Mucosa of stomach (tissue), 1 donor: ENCODE results near the gene KLF11.
A peak's percentile ranks its signal among the peaks of the same experiment; 100 is the strongest.

Experiments used
- H3K27me3 ChIP-seq: one replicate; pipeline ENCODE4 v1.7.0; 2013; ENCODE audit warnings: mild to moderate bottlenecking, low read length; ENCODE audit not compliant: control insufficient read depth, insufficient read depth
- H3K36me3 ChIP-seq: one replicate; pipeline ENCODE4 v1.7.0; 2013; ENCODE audit warnings: low read length; ENCODE audit not compliant: control insufficient read depth, insufficient read depth
- H3K4me1 ChIP-seq: one replicate; pipeline ENCODE4 v1.7.0; 2013; ENCODE audit warnings: mild to moderate bottlenecking, low read length; ENCODE audit not compliant: control insufficient read depth, insufficient read depth
- H3K4me3 ChIP-seq: one replicate; pipeline ENCODE4 v1.7.0; 2013; ENCODE audit warnings: low read length
- H3K9ac ChIP-seq: one replicate; pipeline ENCODE4 v1.7.0; 2013; ENCODE audit warnings: mild to moderate bottlenecking, low read length, moderate library complexity
- H3K9me3 ChIP-seq: one replicate; pipeline ENCODE4 v1.7.0; 2013; ENCODE audit warnings: mild to moderate bottlenecking, low read length, moderate library complexity; ENCODE audit not compliant: control insufficient read depth
- donor health status: Pancreatic carcinoma.

Gene KLF11

GRCh38 chr2:10042301-10043161, 819 bp upstream of the KLF11 start:
- Histone ChIP-seq H3K9me3 (no peaks in the 10 kb centered on the region), H3K27me3 (no peaks in the 10 kb centered on the region), H3K4me3 (no peak overlapping the region), H3K4me1 (peaks cover 7% of the 10 kb centered on the region), H3K9ac (peak overlapping the region; percentile 43), H3K36me3 (no peaks in the 10 kb centered on the region)

- Histone ChIP-seq H3K36me3 (peaks cover 4% of the 10 kb centered on the region), H3K9ac (no peak overlapping the region), H3K27me3 (no peaks in the 10 kb centered on the region), H3K9me3 (no peaks in the 10 kb centered on the region), H3K4me3 (no peak overlapping the region), H3K4me1 (peaks cover 12% of the 10 kb centered on the region)
Measured at GRCh38 chr2:10043906-10044601, 704 bp downstream of the KLF11 start.

DNA sequence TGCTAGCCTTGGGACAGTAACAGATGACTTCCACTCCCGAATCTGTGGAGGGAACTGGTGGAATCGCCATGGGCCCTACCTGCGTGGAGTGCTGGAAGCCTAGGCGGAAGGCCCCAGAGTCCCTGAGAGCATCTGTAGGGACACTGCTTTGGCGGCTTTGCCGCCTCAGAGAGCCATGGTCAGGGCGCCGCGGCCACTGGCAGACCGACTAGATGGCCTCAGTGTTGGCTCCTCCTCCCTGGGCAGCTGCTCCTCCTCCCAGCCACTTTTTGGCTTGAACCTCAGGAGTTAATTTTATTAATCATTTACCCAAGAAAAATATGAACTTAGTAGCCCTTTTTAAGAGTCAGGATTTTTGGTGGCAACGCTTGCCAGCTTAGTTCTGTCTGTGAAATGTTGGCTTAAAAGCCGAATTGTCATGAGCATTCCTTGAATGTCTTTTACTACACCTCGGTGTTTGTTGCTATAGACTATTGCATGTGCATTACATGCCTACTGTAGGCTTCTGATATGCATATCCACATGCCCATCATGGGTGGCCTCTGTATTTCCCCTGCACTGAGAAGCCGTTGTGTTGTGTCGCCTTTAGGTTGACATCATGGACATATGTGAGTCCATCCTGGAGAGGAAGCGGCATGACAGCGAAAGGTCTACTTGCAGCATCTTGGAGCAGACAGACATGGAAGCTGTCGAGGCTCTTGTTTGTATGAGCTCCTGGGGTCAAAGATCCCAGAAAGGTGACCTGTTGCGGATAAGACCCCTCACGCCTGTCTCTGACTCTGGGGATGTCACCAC, 2.4 kb downstream of the KLF11 start:
- H3K4me3 ChIP-seq, result no peak overlapping the region

DNA sequence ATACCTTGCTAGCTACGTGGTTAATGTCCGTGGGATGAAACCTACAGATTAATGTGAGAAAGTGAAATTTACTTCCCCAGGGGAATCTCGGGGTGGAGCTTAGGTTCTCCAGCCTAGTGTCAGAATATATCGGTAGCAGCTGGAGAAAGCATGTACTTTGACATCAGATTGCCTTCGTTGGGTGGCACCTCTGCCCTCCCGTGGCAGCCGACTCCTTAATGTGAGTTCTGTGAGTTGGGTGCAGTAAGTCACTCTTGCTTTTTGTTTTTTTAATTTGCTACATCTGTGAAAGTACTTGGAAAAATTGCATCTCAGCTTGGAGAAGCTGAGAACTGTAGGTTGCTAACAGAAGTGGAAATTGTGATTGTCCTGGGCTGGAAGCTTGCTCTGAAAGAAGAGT, 3.6 kb downstream of the KLF11 start:
- Histone ChIP-seq H3K27me3 (no peaks in the 10 kb centered on the region), H3K4me3 (no peak overlapping the region), H3K9ac (no peak overlapping the region), H3K9me3 (no peaks in the 10 kb centered on the region), H3K36me3 (peaks cover 4% of the 10 kb centered on the region), H3K4me1 (peaks cover 12% of the 10 kb centered on the region)

More for the DNA sequence above, 2.4 kb downstream of the KLF11 start:
- peaks cover 12% of the 10 kb centered on the region for H3K4me1 ChIP-seq
- H3K36me3 ChIP-seq, result peaks cover 4% of the 10 kb centered on the region
- no peaks in the 10 kb centered on the region for H3K27me3 ChIP-seq
- no peaks in the 10 kb centered on the region for H3K9me3 ChIP-seq
- no peak overlapping the region for H3K9ac ChIP-seq

DNA sequence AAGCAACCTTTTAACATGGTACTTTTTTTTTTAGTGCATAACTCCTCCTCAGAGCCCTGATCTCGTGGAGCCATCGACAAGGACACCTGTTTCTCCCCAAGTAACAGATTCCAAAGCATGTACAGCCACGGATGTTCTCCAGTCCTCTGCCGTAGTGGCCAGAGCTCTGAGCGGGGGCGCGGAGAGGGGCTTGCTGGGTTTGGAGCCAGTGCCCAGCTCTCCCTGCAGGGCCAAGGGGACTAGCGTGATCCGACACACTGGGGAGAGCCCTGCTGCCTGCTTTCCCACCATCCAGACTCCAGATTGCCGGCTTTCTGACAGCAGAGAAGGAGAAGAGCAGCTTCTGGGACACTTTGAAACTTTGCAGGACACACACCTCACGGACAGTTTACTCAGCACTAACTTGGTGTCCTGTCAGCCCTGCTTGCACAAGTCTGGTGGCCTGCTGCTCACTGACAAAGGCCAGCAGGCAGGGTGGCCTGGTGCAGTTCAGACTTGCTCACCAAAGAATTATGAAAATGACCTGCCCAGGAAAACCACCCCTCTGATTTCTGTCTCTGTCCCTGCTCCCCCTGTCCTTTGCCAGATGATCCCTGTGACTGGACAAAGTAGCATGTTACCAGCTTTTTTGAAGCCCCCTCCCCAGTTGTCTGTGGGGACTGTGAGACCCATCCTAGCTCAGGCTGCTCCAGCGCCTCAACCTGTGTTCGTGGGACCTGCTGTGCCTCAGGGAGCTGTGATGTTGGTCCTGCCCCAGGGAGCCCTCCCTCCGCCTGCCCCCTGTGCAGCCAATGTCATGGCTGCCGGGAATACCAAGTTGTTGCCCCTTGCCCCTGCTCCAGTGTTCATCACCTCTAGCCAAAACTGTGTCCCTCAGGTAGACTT, 4.5 kb downstream of the KLF11 start:
- Histone ChIP-seq H3K4me3 (no peak overlapping the region), H3K36me3 (peaks cover 4% of the 10 kb centered on the region), H3K9me3 (no peaks in the 10 kb centered on the region), H3K4me1 (peaks cover 5% of the 10 kb centered on the region), H3K9ac (no peak overlapping the region), H3K27me3 (no peaks in the 10 kb centered on the region)

- Histone ChIP-seq H3K9ac (no peak overlapping the region), H3K36me3 (peaks cover 4% of the 10 kb centered on the region), H3K4me3 (no peak overlapping the region), H3K27me3 (no peaks in the 10 kb centered on the region), H3K9me3 (no peaks in the 10 kb centered on the region), H3K4me1 (peaks cover 5% of the 10 kb centered on the region)
Measured at GRCh38 chr2:10048501-10049171, 5.3 kb downstream of the KLF11 start.

DNA sequence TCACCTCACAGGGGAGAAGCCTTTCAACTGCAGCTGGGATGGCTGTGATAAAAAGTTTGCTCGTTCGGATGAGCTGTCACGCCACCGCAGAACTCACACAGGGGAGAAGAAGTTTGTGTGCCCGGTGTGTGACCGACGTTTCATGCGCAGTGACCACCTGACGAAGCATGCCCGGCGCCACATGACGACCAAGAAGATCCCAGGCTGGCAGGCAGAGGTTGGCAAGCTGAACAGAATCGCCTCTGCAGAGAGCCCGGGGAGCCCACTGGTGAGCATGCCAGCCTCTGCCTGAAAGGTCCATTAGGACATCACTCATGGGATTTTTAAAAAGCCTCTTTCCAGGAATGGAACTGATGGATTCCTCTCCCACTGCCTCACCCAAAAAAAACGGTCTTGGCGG, 8.9 kb downstream of the KLF11 start:
- H3K9me3 ChIP-seq, result no peaks in the 10 kb centered on the region
- peaks cover 4% of the 10 kb centered on the region for H3K36me3 ChIP-seq
- no peak overlapping the region for H3K4me3 ChIP-seq
- H3K9ac ChIP-seq, result no peak overlapping the region
- H3K27me3 ChIP-seq, result no peaks in the 10 kb centered on the region
- peaks cover 9% of the 10 kb centered on the region for H3K4me1 ChIP-seq

- Histone ChIP-seq H3K4me1 (peaks cover 16% of the 10 kb centered on the region), H3K4me3 (no peak overlapping the region), H3K9me3 (no peaks in the 10 kb centered on the region), H3K9ac (no peak overlapping the region), H3K36me3 (peaks cover under 1% of the 10 kb centered on the region), H3K27me3 (no peaks in the 10 kb centered on the region)
Measured at GRCh38 chr2:10053351-10053750, 10.0 kb downstream of the KLF11 start.

DNA sequence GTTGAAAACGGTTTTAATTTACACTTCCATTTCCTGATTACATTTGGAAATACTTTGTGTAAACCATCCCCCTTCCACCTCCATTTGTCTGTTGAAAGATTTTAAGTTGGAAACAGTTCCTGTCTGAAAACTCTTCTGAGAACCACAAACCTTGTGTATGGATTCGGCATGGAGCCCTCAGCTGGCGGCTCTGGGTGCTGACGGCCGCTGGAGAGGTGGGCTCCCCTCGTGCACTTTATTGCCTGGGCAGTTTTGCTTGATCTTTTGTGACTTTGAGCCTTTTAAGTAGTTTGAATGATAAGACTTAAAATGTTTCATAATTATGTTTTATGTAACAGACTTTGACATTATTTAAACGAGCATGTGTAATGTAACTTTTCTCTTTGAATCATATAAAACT, 11.1 kb downstream of the KLF11 start:
- H3K27me3 ChIP-seq, result no peaks in the 10 kb centered on the region
- H3K9me3 ChIP-seq, result no peaks in the 10 kb centered on the region
- H3K4me3 ChIP-seq, result no peak overlapping the region
- H3K9ac ChIP-seq, result no peak overlapping the region
- H3K4me1 ChIP-seq, result peaks cover 12% of the 10 kb centered on the region
- no peaks in the 10 kb centered on the region for H3K36me3 ChIP-seq

DNA sequence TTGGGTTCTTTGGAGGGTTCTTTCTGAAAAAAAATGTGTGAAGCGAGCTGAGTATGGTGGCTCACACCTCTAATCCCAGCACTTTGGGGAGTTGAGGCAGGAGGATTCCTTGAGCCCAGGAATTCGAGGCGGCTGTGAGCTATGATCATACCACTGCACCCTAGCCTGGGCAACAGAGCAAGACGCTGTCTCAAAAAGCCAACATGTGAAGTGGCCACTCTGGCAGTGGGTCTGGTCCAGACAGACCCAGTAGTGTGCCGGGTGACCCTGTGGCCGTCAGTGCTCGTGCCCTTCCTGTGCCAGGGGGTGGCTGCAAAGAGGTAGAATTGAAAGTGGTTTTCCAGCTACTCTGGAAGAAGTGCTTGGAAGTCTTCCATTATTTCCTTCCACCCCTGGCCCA, 11.6 kb downstream of the KLF11 start:
- H3K9me3 ChIP-seq, result no peaks in the 10 kb centered on the region
- H3K4me3 ChIP-seq, result no peak overlapping the region
- H3K27me3 ChIP-seq, result no peaks in the 10 kb centered on the region
- H3K4me1 ChIP-seq, result peaks cover 12% of the 10 kb centered on the region
- no peak overlapping the region for H3K9ac ChIP-seq
- H3K36me3 ChIP-seq, result no peaks in the 10 kb centered on the region

GRCh38 chr2:10056439-10056838, 13.1 kb downstream of the KLF11 start:
- no peaks in the 10 kb centered on the region for H3K36me3 ChIP-seq
- H3K4me1 ChIP-seq, result peaks cover 12% of the 10 kb centered on the region

More at GRCh38 chr2:10056439-10056838, 13.1 kb downstream of the KLF11 start:
- no peaks in the 10 kb centered on the region for H3K9me3 ChIP-seq
- no peak overlapping the region for H3K9ac ChIP-seq
- H3K4me3 ChIP-seq, result no peak overlapping the region
- H3K27me3 ChIP-seq, result peaks cover 5% of the 10 kb centered on the region
